Endometrium (tissue), 2 donors: Measurements from ENCODE around the gene MYL11.
"Not testable (repeated sequence)": the region's sequence is repeated elsewhere in the genome, so short reads cannot be mapped to it uniquely, and the experiment has no call there.

Experiments used
- FAIRE-seq: peaks from 2 replicates; lab custom pipeline; 2012; peaks lifted over from hg19 to GRCh38; lab: Jason Lieb, UNC
- donor health status: control.
- donor health status: control.

The MYL11 gene, protein sequence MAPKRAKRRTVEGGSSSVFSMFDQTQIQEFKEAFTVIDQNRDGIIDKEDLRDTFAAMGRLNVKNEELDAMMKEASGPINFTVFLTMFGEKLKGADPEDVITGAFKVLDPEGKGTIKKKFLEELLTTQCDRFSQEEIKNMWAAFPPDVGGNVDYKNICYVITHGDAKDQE

DNA sequence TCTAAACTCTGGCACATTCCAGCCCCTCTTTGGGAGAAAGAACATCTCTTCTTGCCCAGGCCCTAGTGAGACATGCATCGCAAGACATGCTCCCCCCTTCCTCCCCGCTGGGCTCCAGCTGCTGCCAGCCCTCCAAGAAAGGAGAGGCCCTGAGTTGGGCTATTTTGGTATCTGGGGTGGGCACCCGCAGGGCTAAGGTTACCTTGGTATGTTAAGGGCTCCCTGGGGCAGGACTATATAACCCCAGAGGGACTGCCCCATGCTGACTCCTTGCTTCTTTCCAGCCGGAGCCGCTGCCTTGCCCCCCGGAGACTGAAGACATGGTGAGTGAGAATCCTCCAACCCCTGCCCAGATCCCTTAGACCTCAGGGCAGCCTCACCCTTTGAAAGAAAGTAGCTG, at the start of gene MYL11:
Gene MYL11, plus strand, starts transcription at position 265 of the 400 bp plus-strand sequence. Its CDS starts 56 bp downstream, at position 321.
- FAIRE-seq, result no peak

DNA sequence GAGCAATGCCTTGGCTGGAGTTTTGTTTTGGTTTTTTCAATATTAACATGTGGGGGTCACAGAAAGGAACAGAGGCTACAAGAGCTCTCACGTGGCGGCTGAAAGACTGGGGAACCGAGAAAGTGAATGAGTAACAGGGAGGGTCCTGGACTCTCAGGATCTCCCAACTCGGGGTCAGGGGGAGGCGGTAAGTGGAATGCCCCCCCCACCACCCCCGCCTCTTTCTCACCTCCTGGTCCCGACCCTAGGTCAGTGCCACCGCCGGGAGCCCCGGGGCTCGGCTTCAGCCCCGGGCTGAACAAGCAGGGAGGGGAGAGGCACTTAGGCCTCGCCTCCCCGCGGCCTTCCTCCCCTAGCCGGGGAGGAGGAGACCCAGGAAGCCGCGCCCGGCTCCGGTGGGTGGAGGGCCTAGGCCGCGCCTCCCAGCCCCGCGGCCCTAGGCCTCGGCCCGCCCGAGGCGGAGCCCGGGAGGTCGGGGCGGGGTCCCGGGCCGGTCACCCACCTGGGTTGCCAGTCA, 40.1 kb upstream of the MYL11 start:
- not testable (repeated sequence) for FAIRE-seq

DNA sequence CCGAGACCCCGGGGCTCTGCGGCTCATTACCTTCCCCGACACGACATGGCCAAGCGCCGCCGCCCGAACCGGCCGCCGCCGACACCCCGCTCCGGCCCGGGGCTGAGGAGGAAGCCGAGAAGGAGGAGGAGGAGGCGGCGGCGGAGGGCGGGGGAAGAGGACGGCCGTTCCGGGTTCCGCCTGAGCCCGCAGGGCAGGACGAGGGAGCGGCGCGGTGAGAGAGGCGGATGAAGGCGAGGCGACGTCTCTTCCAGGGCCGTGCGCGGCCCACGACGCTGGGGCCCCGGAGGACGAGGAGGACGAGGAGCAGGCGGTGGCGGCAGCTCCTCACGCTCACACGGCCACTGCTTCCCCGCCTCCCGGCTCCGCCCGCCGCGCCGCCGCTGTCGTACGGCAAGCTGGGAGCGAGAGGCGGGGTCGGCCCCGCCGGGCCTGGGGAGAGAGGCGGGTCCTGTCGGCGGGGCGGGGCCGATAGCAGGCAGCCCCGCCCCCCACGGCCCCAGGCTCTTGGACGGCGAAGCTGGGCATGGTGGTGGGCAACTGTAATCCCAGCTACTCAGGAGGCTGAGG, 39.5 kb upstream of the MYL11 start:
- FAIRE-seq, result not testable (repeated sequence)

DNA sequence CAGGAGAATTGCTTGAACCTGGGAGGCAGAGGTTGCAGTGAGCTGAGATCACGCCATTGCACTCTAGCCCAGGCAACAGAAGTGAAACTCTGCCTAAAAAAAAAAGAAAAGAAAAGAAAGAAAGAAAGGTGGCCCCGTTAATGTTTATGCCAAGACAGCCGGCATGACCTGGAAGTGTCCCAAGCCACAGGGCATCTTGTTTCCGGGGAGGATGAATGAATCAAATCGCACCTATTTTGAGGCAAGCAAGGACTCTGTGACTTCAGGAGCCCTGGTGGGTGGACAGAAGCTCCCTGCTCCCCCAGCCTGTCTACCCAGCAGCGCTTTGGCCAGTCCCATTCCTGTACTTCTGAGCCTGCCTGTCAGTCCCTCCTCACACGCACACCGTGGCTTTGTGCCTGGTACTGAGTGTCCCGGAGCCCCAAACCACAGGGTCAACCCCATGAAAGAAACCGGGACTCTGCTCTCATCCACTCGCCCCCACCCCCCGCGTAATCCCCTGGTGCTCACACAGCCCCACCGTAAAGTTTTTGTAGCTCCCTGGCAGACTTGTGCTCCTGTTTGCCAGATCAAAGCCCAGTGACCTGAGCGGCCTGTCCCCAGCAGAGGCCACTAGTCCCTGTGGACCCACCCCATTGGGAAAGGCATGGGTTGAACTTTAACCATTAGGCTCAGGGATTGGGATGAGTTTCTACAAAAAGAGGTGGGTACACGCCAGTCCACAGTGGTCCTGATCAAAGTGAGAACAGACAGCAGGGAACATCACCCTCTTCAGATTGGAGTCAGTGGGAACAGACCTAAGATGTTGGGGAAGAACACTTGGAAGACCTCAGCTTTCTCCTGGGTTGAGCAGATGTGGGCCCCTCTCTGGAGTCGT, 38.8 kb upstream of the MYL11 start:
- FAIRE-seq, result no peak

DNA sequence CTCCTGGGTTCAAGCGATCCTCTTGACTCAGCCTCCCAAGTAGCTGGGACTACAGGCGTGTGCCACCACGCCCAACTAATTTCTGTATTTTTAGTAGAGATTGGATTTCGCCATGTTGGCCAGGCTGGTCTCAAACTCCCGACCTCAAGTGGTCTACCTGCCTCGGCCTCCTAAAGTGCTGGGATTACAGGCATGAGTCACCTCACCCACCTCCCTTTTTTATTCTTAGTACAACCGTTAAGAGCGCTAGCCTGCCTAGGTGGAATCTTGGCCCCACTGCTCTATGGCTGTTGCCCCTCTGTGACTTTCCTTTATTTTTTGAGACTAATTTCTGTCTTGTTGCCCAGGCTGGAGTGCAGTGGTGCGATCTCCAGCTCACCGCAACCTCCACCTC, 36.6 kb upstream of the MYL11 start:
- FAIRE-seq, result not testable (repeated sequence)

DNA sequence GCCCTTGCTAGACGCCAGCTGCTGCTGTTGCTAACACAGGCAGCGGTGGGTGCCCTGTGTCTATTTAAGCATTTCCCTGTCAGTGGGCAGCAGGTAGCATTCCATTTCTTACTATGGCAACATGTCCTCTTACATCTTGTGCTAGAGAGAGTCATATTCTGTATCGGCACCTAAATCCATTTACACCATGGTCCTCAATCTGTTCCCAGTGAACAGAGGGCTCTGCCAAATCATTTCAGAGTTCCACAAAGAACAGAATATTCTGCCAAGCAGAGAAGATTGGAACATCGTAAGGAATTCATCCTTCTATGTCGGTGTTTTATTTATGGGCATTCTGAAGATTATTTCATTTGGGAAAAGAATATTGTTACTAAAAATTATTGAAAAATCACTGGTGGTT, 35.9 kb upstream of the MYL11 start:
- not testable (repeated sequence) for FAIRE-seq

DNA sequence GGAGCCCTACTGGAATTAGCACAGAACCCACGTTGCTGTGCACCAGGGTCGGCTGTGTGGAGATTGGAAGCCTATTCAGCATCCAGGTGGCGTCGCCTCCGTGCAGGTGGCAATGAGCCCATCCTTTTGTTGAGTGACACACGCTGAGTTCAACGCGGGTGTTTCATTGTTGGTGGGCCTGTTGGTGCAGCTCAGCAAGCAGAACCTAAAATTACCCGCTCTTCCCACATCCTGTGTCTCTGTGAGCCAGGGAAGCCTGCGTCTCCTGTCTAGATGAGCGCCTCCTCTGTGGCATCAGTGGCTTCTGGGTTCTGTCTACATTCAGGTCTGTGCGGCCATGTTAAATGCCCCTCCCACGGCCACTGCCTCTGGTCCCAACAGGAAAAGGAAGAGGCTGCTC, 34.0 kb upstream of the MYL11 start:
- no peak for FAIRE-seq

DNA sequence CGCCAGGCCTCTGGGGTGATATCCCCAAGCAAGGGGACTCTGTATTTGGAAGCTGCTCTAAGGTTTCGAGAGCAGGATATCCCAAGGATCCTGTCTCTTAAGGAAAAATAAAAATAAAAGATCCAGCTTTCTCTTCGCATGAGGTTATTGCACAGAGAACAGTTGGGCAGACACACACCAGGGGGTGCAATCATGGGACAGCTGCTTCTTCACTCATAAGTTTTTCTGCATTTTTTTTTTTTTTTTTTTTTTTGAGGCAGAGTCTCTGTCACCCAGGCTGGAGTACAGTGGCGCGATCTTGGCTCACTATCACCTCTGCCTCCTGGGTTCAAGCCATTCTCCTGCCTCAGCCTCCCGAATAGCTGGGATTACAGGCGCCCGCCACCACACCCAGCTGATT, 32.6 kb upstream of the MYL11 start:
- not testable (repeated sequence) for FAIRE-seq

DNA sequence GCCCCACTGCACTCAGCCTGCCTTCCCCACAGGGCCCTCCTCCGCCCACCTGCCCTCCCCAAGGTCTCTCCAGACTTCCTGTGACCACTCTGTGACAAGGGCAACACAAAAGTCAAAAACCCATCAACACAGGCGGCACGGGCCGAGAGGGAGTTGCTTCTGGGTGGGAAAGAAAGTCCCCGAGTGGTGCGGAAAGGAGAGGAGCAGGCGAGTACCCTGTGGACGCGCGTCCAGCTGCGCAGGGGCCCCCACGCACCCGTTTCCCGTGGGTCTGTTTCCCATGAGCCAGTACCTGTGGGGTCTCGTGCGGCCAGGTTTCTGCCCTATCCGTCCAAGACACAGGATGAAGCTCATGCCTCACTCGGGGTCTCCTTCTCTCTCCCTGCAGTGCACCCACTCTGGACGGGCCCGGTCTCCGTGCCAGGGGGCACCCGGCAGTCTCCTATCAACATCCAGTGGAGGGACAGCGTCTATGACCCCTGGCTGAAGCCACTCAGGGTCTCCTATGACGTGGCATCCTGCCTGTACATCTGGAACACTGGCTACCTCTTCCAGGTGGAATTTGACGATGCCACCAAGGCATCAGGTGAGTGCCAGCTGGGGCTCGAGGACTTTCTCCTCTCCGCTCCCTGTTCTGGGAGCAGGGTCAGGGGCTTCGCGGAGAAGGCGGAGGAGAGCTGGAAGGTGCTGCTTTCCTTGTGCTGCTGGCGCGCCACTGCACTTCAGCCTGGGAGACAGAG, 31.7 kb upstream of the MYL11 start:
- no peak for FAIRE-seq

DNA sequence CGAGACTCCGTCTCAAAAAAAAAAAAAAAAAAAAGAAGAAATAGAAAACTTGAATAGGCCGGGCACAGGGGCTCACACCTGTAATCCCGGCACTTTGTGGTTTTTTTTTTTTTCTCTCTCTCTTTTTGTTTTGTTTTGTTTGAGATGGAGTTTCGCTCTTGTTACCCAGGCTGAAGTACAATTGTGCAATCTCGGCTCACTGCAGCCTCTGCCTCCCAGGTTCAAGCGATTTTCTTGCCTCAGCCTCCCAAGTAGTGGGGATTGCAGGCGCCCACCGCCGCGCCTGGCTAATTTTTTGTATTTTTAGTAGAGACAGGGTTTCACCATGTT, 31.1 kb upstream of the MYL11 start:
- FAIRE-seq, result not testable (repeated sequence)

DNA sequence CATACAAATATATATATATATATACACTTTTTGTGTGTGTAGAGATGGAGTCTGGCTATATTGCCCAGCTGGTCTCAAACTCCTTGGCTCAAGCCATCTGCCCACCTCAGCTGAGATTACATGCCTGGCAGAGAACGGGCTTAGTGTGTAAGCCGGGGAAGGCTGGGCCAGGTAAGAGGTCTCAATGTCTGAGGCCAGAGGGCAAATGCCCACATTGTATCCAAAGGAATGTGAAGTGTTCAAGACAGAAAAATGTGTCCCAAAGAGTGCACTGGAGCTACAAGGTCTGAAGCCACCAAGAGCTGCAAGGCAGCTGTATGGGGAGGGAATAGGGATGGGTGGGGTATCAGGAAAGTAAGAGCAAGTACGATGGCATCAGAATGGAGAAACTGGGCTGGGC, 28.3 kb upstream of the MYL11 start:
- FAIRE-seq, result no peak

DNA sequence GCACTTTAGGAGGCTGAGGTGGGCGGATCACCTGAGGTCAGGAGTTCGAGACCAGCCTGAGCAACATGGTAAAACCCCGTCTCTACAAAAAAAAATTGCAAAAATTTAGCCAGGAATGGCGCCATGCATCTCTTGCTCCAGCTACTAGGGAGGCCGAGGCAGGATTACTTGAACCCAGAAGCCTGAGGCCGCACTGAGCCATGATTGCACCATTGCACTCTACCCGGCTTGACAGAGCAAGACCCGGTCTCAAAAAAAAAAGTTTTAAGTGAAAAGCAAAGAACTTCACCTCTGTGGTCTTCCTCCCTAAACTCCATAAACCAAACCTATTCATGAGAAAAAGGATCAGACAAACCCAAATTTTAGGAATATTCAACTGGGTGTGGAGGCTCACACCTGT, 26.5 kb upstream of the MYL11 start:
- FAIRE-seq, result no peak

DNA sequence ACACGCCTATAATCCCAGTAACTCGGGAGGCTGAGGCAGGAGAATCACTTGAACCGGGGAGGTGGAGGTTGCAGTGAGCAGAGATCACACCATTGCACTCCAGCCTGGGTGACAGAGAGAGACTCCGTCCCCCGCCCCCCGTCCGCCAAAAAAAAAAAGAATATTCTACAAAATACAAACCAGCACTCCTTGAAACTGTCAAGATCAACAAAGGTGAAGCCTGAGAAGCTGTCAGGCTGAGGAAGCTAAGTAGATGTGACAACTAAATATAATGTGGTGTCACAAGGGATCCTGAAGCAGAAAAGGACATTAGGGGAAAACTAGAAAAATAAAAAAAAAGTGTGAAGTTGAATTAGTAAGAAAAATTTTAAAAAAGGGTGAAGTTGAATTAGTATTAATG, 25.7 kb upstream of the MYL11 start:
- no peak for FAIRE-seq

DNA sequence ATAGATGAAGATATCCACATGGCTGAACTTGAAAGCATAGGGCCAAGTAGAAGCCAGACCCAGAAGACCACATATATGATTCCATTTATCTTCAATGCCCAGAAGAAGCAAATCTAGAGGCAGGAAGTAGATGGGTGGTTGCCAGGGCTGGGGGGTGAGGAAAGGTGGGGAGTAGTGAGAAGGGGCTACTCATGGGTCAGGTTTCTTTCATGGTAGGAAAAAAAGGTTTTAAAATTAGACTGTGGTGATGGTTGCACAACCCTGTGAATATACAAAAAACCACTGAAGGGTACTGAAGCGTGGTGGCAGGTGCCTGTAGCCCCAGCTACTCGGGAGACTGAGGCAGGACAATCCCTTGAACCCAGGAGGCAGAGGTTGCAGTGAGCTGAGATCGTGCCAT, 24.9 kb upstream of the MYL11 start:
- no peak for FAIRE-seq

DNA sequence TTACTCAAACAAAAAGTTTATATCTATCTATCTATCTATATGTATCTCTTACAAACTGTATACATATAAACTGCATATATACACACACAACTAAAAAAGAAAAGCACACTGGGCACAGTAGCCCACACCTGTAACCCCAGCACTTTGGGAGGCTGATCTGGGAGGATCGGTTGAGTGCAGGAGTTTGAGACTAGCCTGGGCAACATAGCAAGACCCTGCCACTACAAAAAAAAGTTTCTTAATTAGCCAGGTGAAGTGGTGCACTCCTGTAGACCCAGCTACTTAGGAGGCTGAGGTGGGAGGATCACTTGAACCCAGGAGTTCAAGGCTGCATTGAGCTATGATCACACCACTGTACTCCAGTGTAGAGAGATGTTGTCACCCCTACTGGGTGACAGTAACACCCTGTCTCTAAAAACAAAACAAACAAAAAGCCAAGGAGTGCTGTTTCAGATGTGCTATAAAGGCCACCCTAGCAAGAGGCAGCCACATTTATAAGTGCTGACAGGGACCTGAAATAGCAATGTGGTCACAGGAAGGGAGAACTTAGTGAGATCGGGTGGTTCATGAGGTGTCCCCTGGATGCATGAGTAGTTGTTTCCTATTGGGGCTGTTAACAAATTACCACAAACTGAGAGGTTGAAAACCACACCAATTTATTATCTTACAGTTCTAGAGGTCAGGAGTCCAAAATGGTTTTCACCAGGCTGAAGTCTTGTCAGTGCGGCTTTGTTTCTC, 24.3 kb upstream of the MYL11 start:
- FAIRE-seq, result no peak

DNA sequence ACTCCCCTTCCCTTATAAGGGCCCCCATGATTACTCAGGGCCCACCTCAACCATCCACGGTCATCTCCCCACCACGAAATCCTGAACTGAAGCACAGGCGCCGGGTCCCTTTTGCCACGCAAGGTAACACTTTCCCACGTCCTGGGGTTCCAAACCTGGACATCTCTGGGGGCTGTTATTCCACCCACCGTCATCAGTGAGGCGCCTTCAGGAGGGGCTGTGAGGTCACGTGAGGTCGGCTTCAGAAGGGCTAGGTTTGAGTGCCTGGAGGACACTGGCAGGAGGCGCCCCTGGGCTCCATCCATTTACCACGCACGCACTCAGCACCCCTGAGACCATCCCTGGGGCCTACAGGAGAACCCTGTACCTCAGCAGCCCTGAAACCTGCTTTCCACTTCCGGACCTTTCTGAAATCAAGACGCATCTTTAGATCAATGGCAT, 23.6 kb upstream of the MYL11 start:
- FAIRE-seq, result no peak

DNA sequence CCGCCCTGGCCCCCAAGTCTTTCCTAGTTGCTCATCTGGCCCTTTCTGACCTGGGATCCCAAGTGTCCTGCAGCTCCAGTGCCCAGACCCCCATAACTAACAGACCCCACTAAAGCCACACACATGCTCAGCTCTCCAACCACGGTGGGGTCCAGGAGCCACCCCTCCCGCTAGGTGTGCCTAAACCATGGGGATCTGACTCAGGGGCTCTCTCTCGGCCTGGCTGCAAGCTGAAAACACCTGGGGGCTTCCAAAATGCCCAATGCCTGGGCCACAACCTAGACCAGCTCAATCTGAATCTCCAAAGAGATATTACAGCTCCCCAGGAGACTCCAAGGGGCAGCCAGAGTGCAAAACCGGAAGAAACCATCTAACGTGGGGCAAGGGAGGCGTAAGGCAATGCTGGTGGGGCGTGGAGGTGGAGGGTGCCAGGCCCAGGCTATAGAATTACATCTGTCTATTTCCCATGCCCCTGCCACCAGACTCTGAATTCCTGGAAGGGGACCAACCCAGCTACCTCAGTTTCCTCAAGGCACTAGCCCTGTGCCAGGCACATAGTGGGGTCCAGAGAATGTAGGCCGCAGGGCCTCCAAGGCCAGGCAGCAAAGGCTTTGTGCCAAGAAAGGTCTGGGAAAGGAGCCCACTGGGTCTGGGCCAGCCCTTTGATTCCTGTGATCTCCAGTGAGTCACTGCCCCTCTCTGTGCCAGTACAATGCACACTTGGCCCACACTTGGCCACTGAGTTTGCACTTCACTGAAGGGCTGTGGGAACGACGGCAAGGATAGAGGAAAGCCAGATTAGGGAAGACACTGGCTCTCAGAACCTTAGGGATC, 22.8 kb upstream of the MYL11 start:
- no peak for FAIRE-seq

DNA sequence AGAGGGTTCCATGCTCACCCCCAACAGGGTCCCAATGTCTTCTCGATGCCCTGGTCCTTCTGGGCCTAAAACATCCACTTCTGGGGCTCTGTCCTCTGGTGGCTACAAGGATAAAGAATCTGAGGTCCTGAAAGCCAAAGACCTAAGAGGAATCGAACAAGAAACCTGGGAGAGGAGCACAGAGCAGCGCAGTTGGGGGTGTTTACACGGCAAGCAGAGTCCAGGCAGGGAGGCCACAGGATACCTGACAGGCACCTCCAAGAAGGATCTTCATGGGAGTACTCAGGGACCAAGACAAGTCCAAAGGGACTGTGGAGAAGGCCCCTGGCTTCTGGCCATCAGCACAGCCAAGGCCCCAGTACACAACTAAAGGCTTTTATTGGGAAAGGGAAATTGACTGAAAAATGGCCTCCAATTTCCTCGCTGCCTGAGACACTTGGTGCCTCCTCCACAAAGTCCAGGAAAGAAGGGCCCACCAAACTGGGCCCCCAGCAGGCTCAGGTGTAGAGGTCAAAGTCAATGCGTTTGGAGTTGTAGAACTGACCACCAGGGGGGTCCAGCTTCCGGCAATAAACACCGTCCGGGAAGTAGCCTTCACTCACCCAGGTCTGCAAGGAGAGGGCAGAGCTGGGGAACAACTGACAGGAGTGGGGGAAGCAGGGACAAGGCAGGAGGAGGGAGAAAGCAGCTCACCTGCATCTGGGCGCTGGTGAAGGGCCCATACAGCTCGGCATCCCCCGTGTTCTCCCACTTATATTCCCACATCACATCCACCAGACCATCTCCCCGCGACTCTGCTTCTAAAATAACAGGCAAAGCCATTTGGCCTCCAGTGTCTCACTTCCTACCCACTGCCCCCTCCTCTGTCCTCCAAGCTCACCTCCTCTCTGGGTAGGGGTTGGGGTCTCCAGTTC, 21.9 kb upstream of the MYL11 start:
- FAIRE-seq, result no peak

DNA sequence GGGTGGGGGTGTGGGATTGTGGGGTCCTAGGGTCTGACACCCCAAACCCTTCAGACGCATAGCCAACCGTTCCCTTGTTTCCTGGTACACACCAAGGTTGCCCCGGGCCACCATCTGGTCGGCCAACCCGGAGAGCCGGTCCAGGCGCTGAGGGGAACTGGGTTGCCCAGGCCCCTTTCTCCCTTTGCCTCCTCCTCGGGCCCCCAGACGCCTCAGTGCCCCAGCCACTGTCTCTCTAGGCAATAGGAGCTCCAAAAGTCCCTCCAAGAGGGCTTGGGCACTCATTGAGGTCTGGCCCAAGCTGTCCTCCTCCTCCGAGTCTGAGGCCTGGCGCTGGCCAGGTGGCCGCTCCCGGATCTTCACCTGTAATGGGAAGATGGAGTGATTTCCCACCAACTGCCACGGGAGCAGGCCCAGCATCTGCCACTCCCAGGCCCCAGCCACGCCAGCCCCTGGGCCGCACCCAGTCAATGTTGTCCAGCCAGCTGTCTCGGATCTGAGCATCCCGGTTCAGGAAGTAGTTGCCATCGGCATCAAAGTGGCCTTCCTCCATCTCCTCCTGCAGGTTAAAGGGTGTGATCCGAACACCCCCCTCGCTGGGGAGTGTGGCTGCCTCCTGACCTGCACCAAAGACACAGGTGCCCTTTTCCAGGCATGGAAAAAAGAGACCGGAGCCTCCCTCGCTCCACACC, 21.0 kb upstream of the MYL11 start:
- FAIRE-seq, result no peak
